Liver (tissue), 3 donors: ENCODE data around the gene MBOAT1.

ENCODE experiments used
- GABPA ChIP-seq, 2 donors: IDR thresholded peaks in 1 of 2; conservative IDR thresholded peaks in 1 of 2; 2 replicates each; pipeline ENCODE4 v1.6.1; 2016; ENCODE audit warnings: antibody characterized with exemption in 2 of 2, mild to moderate bottlenecking in 1 of 2, moderate library complexity in 1 of 2
- HNF4G ChIP-seq: IDR thresholded peaks from 2 replicates; pipeline ENCODE4 v1.6.1; 2016; ENCODE audit warnings: antibody characterized with exemption
- TF ChIP-seq, protein P1 (sequence below): fragments of 150-350 bp; IDR thresholded peaks from 2 replicates; pipeline ENCODE4 v1.5.1; 2017; ENCODE audit warnings: improper control_type of control experiment, low read depth, low read length; ENCODE audit not compliant: missing input control
- TF ChIP-seq, protein P2 (sequence below): IDR thresholded peaks from 2 replicates; pipeline ENCODE4 v1.6.1; 2016; ENCODE audit warnings: antibody characterized with exemption
- donor health status: healthy.
- donor health status: healthy.

DNA sequence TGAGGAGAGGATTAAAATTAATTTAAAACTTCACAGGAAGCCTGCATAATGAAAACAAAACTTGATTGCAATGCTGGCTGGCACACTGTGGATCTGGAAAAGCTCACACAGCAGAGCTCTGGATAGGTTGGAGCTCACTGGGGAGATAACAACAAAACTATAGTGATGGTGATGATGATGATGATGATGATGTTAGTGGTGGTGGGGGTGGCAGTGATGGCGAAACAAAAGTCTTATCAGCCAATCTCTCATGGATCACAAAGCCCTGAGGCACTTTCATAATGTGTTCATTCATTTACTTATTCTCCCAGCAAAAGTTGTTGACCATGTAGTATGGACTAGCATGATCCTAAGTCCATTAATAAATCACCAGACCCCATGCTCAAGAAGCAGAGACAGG, 152.0 kb downstream of the MBOAT1 start:
- TF ChIP-seq, protein P1, sequence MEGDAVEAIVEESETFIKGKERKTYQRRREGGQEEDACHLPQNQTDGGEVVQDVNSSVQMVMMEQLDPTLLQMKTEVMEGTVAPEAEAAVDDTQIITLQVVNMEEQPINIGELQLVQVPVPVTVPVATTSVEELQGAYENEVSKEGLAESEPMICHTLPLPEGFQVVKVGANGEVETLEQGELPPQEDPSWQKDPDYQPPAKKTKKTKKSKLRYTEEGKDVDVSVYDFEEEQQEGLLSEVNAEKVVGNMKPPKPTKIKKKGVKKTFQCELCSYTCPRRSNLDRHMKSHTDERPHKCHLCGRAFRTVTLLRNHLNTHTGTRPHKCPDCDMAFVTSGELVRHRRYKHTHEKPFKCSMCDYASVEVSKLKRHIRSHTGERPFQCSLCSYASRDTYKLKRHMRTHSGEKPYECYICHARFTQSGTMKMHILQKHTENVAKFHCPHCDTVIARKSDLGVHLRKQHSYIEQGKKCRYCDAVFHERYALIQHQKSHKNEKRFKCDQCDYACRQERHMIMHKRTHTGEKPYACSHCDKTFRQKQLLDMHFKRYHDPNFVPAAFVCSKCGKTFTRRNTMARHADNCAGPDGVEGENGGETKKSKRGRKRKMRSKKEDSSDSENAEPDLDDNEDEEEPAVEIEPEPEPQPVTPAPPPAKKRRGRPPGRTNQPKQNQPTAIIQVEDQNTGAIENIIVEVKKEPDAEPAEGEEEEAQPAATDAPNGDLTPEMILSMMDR = no peak
- no peak for TF ChIP-seq GABPA (IDR thresholded peaks at IDR 0.05 in 1 of 2, conservative IDR thresholded peaks at IDR 0.05 in 1 of 2)
- TF ChIP-seq, protein P2, sequence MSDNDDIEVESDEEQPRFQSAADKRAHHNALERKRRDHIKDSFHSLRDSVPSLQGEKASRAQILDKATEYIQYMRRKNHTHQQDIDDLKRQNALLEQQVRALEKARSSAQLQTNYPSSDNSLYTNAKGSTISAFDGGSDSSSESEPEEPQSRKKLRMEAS = no peak
- no peak for TF ChIP-seq HNF4G
